ENCODE data around the gene TUFT1.

DNA sequence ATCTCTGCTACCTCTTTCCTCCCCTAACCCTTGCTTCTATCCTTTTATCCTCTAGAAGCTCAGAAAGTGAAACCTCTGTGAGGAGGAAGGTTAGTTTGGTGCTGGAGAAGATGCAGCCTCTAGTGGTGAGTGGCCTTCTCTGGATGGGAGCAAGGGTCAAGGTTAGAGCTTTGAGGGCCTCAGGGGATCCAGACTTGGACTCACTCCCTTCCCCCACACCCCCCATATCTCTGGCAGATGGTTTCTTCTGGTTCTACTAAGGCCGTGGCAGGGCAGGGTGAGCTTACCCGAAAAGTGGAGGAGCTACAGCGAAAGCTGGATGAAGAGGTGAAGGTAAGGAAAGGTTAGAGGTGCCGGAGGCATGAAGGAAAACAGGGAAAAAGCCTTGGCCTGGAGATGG lies 19.8 kb upstream of the TUFT1 start:
- TF ChIP-seq, protein P1, sequence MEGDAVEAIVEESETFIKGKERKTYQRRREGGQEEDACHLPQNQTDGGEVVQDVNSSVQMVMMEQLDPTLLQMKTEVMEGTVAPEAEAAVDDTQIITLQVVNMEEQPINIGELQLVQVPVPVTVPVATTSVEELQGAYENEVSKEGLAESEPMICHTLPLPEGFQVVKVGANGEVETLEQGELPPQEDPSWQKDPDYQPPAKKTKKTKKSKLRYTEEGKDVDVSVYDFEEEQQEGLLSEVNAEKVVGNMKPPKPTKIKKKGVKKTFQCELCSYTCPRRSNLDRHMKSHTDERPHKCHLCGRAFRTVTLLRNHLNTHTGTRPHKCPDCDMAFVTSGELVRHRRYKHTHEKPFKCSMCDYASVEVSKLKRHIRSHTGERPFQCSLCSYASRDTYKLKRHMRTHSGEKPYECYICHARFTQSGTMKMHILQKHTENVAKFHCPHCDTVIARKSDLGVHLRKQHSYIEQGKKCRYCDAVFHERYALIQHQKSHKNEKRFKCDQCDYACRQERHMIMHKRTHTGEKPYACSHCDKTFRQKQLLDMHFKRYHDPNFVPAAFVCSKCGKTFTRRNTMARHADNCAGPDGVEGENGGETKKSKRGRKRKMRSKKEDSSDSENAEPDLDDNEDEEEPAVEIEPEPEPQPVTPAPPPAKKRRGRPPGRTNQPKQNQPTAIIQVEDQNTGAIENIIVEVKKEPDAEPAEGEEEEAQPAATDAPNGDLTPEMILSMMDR (IDR thresholded peaks at IDR 0.05), result no peak
- no peak for TF ChIP-seq POLR2A (IDR thresholded peaks at IDR 0.05)
